Liver (tissue), 3 donors: ENCODE results near the gene HOOK1.

Experiments
- CTCF ChIP-seq: fragments of 150-350 bp; IDR thresholded peaks from 2 replicates; pipeline ENCODE4 v1.5.1; 2017; ENCODE audit warnings: improper control_type of control experiment, low read depth, low read length; ENCODE audit not compliant: missing input control
- FOXA1 ChIP-seq: IDR thresholded peaks from 2 replicates; pipeline ENCODE4 v1.6.1; 2016; ENCODE audit warnings: antibody characterized with exemption
- GABPA ChIP-seq, 2 donors: IDR thresholded peaks in 1 of 2; conservative IDR thresholded peaks in 1 of 2; 2 replicates each; pipeline ENCODE4 v1.6.1; 2016; ENCODE audit warnings: antibody characterized with exemption in 2 of 2, mild to moderate bottlenecking in 1 of 2, moderate library complexity in 1 of 2
- HNF4G ChIP-seq: IDR thresholded peaks from 2 replicates; pipeline ENCODE4 v1.6.1; 2016; ENCODE audit warnings: antibody characterized with exemption
- RAD21 ChIP-seq, 2 donors: IDR thresholded peaks; 2 replicates each; pipeline ENCODE4 v1.6.1; 2016; ENCODE audit warnings: antibody characterized with exemption in 2 of 2, mild to moderate bottlenecking in 2 of 2
- TAF1 ChIP-seq: conservative IDR thresholded peaks from 2 replicates; pipeline ENCODE4 v1.6.1; 2016; ENCODE audit warnings: antibody characterized with exemption, mild to moderate bottlenecking
- YY1 ChIP-seq: IDR thresholded peaks from 2 replicates; pipeline ENCODE4 v1.6.1; 2016; ENCODE audit warnings: antibody characterized with exemption, mild to moderate bottlenecking
- TF ChIP-seq, protein P1 (sequence below): IDR thresholded peaks from 2 replicates; pipeline ENCODE4 v1.6.1; 2016; ENCODE audit warnings: antibody characterized with exemption
- TF ChIP-seq, protein P2 (sequence below): IDR thresholded peaks from 2 replicates; pipeline ENCODE4 v1.6.1; 2016; ENCODE audit warnings: antibody characterized with exemption, mild to moderate bottlenecking
- donor health status: healthy.
- donor health status: healthy.

GRCh38 chr1:59766227-59766855, 48.4 kb upstream of the HOOK1 start:
- TF ChIP-seq CTCF (no peak), FOXA1 (no peak), YY1 (no peak), GABPA (IDR thresholded peaks at IDR 0.05 in 1 of 2, conservative IDR thresholded peaks at IDR 0.05 in 1 of 2) (no peak), RAD21 (IDR thresholded peaks at IDR 0.05) (no peak), HNF4G (no peak), TAF1 (no peak)
- TF ChIP-seq, protein P1, sequence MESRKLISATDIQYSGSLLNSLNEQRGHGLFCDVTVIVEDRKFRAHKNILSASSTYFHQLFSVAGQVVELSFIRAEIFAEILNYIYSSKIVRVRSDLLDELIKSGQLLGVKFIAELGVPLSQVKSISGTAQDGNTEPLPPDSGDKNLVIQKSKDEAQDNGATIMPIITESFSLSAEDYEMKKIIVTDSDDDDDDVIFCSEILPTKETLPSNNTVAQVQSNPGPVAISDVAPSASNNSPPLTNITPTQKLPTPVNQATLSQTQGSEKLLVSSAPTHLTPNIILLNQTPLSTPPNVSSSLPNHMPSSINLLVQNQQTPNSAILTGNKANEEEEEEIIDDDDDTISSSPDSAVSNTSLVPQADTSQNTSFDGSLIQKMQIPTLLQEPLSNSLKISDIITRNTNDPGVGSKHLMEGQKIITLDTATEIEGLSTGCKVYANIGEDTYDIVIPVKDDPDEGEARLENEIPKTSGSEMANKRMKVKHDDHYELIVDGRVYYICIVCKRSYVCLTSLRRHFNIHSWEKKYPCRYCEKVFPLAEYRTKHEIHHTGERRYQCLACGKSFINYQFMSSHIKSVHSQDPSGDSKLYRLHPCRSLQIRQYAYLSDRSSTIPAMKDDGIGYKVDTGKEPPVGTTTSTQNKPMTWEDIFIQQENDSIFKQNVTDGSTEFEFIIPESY: no peak
- TF ChIP-seq, protein P2, sequence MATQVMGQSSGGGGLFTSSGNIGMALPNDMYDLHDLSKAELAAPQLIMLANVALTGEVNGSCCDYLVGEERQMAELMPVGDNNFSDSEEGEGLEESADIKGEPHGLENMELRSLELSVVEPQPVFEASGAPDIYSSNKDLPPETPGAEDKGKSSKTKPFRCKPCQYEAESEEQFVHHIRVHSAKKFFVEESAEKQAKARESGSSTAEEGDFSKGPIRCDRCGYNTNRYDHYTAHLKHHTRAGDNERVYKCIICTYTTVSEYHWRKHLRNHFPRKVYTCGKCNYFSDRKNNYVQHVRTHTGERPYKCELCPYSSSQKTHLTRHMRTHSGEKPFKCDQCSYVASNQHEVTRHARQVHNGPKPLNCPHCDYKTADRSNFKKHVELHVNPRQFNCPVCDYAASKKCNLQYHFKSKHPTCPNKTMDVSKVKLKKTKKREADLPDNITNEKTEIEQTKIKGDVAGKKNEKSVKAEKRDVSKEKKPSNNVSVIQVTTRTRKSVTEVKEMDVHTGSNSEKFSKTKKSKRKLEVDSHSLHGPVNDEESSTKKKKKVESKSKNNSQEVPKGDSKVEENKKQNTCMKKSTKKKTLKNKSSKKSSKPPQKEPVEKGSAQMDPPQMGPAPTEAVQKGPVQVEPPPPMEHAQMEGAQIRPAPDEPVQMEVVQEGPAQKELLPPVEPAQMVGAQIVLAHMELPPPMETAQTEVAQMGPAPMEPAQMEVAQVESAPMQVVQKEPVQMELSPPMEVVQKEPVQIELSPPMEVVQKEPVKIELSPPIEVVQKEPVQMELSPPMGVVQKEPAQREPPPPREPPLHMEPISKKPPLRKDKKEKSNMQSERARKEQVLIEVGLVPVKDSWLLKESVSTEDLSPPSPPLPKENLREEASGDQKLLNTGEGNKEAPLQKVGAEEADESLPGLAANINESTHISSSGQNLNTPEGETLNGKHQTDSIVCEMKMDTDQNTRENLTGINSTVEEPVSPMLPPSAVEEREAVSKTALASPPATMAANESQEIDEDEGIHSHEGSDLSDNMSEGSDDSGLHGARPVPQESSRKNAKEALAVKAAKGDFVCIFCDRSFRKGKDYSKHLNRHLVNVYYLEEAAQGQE: no peak
